K562 (cell line): ENCODE data around the gene OTOG. TPM values are rescaled to one million over a fixed set of nuclear protein-coding genes. Genes with fewer than 3 reads are reported as not detected.

Experiments used
- CBX3 ChIP-seq, 2 experiments: IDR thresholded peaks; 1 replicate in 1 of 2; 2 replicates in 1 of 2; pipeline ENCODE4 v1.6.1; 2012; ENCODE audit warnings: inconsistent platforms in 2 of 2, low read length in 2 of 2, borderline replicate concordance in 1 of 2, control low read depth in 1 of 2
- ETV5 ChIP-seq: sonication (generic); formaldehyde crosslinking; IDR thresholded peaks from 2 replicates; pipeline ENCODE4 v1.4.0; 2020; ENCODE audit warnings: low read depth, mild to moderate bottlenecking, missing genetic modification reagents
- GTF2A2 ChIP-seq: IDR thresholded peaks from 2 replicates; pipeline ENCODE4 v1.6.1; 2016; ENCODE audit warnings: mild to moderate bottlenecking, missing genetic modification characterization, missing compliant biosample characterization
- KLF6 ChIP-seq: fragments of 250-450 bp; sonication (Bioruptor Pico); IDR thresholded peaks from 2 replicates; pipeline ENCODE4 v1.4.0; 2020; ENCODE audit warnings: mild to moderate bottlenecking, moderate library complexity, borderline replicate concordance
- SP1 ChIP-seq: sonication (generic); formaldehyde crosslinking; IDR thresholded peaks from 2 replicates; pipeline ENCODE4 v1.8.1; 2022; ENCODE audit warnings: mild to moderate bottlenecking, missing genetic modification reagents
- polyA plus RNA-seq, 8 experiments: library from polyadenylated mRNA; depleted of rRNA in 4 of 8; stranded (reverse) in 5 of 8; unstranded in 3 of 8; fragments of >200 nt; fragmentation: Nextera tagmentation in 2 of 8; fragmentation: Illumina TruSeq in 1 of 8; extraction: Ambion mirVana in 2 of 8; extraction: Trizol in 1 of 8; gene quantifications; 2 replicates each; pipeline versions ENCODE4 v1.2.1 to v1.2.3, GENCODE V29; 2011 to 2014; ENCODE audit warnings: inconsistent platforms in 1 of 8, missing spikeins in 1 of 8
- total RNA-seq, 7 experiments: library from RNA; depleted of rRNA in 6 of 7; stranded (reverse); fragments of >200 nt in 6 of 7; fragmentation: Illumina TruSeq in 2 of 7; extraction: Trizol in 2 of 7; gene quantifications; 2 replicates each; pipeline versions ENCODE4 v1.2.1 to v1.2.3, GENCODE V29; 2011 to 2021; ENCODE audit warnings: low replicate concordance in 1 of 7
- TF ChIP-seq, protein P1 (sequence below): fragments of 450-650 bp; IDR thresholded peaks from 2 replicates; pipeline ENCODE4 v1.7.1; 2018; ENCODE audit warnings: mild to moderate bottlenecking, low read depth; ENCODE audit not compliant: partially characterized antibody
- TF ChIP-seq, protein P2 (sequence below): fragments of 250-450 bp; sonication (Bioruptor Pico); IDR thresholded peaks from 2 replicates; pipeline ENCODE4 v1.8.0; 2022; ENCODE audit warnings: inconsistent platforms, mild to moderate bottlenecking, moderate library complexity, borderline replicate concordance
- TF ChIP-seq, protein P3 (sequence below): fragments of 250-450 bp; sonication (Bioruptor Pico); IDR thresholded peaks from 2 replicates; pipeline ENCODE4 v1.5.0; 2021; ENCODE audit warnings: mild to moderate bottlenecking, moderate library complexity

The OTOG gene
- total and polyA plus RNA-seq, 9 of the 15 experiments (the other 6 are each of a cell fraction or from before 2014, with no cell fraction given) = not detected

DNA sequence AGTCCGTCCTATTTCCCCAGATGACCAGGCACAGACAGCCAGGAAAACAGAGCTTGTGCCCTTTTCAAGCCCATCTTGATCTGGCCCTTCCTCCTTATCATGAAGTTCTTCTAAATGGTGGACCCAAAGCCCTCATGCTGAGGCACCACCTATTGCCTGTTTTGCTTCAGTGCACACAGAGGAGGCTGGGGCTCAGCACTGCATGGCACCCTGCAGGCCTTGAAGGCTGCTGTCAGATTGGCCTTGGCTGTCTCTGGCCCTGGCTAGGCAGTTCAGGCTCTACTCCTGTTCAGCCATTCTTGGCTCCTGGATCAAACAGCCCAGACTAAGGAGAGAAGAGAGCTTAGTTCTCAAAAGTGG lies 49.2 kb downstream of the OTOG start (continued):
- TF ChIP-seq, protein P1, sequence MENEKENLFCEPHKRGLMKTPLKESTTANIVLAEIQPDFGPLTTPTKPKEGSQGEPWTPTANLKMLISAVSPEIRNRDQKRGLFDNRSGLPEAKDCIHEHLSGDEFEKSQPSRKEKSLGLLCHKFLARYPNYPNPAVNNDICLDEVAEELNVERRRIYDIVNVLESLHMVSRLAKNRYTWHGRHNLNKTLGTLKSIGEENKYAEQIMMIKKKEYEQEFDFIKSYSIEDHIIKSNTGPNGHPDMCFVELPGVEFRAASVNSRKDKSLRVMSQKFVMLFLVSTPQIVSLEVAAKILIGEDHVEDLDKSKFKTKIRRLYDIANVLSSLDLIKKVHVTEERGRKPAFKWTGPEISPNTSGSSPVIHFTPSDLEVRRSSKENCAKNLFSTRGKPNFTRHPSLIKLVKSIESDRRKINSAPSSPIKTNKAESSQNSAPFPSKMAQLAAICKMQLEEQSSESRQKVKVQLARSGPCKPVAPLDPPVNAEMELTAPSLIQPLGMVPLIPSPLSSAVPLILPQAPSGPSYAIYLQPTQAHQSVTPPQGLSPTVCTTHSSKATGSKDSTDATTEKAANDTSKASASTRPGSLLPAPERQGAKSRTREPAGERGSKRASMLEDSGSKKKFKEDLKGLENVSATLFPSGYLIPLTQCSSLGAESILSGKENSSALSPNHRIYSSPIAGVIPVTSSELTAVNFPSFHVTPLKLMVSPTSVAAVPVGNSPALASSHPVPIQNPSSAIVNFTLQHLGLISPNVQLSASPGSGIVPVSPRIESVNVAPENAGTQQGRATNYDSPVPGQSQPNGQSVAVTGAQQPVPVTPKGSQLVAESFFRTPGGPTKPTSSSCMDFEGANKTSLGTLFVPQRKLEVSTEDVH = no peak
- TF ChIP-seq, protein P2, sequence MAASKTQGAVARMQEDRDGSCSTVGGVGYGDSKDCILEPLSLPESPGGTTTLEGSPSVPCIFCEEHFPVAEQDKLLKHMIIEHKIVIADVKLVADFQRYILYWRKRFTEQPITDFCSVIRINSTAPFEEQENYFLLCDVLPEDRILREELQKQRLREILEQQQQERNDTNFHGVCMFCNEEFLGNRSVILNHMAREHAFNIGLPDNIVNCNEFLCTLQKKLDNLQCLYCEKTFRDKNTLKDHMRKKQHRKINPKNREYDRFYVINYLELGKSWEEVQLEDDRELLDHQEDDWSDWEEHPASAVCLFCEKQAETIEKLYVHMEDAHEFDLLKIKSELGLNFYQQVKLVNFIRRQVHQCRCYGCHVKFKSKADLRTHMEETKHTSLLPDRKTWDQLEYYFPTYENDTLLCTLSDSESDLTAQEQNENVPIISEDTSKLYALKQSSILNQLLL (CRISPR knock-in tag) = no peak
- TF ChIP-seq ETV5 (CRISPR knock-in tag) (no peak), KLF6 (CRISPR knock-in tag) (no peak), SP1 (no peak), CBX3 (IDR thresholded peaks at IDR 0.05; ENCODE audit: borderline replicate concordance in 1 of 2, low read length in 2 of 2) (no peak), GTF2A2 (tag) (no peak)
- TF ChIP-seq, protein P3, sequence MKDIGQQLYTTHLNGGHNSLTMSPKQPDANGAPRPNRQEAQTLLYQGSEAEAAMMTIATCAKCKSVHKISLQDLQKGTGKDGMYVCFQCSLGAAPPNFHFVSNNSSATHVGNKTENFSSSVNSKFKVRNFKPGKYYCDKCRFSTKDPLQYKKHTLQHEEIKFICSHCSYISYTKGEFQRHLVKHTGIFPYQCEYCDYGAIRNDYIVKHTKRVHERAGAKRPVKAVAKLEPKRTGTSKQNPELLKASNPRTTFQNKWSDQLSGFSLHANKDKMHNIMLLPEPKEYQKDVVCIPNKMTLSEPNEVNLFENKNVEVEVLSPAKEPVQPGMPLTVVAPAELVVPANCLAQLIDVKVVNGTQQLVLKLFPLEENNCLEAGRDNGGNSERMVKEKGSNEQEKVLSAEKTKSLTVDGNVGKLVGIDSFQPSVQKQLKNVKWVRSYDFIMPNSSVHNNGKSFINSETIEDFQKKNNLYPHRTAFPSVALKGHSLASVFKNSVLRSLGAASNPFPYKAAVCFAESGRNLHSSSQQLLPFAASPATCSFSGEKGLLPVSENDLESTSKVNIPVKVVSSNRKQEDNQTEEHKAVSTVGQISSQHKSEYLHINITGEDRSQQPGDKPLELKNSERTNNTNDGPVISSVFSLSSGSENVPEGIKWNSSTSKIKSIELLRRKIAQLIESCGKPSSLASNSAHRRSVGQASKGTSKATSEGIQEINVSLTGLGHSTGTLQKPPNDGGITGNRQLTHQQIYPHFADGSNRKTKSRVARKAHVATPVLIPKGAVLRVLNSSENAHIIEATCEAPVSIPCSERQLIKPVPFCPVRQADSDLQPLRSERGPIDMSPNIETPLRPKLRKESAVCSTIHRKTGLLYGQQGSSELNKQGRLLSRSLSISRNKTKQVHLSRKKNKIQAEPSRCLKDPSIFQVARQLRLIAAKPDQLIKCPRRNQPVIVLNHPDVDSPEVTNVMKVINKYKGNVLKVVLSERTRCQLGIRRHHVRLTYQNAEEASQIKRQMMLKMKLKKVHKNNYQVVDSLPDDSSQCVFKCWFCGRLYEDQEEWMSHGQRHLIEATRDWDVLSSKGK (CRISPR knock-in tag) = no peak
